ENCODE results near the gene CT47A1. TPM values are rescaled to one million over a fixed set of nuclear protein-coding genes. Genes with fewer than 3 reads are reported as not detected.

The CT47A1 gene
- total RNA-seq, 1 donor from 2014 or later, result not detected

Other genes with a start within 250 kb of the CT47A1 start
- not detected in 2 replicates for gene CT47B1, start 109.9 kb downstream of the CT47A1 start, total RNA-seq
- gene CT47A11, start 48.6 kb downstream of the CT47A1 start, total RNA-seq, result not detected in 2 replicates
- gene CT47A10, start 43.7 kb downstream of the CT47A1 start, total RNA-seq, result not detected in 2 replicates
- not detected in 2 replicates for gene CT47A9, start 38.9 kb downstream of the CT47A1 start, total RNA-seq
- not detected in 2 replicates for gene CT47A8, start 34.0 kb downstream of the CT47A1 start, total RNA-seq
- gene CT47A7, start 29.2 kb downstream of the CT47A1 start, total RNA-seq, result not detected in 2 replicates
- gene CT47A6, start 24.3 kb downstream of the CT47A1 start, total RNA-seq, result not detected in 2 replicates
- not detected in 2 replicates for gene CT47A5, start 19.4 kb downstream of the CT47A1 start, total RNA-seq
- not detected in 2 replicates for gene CT47A4, start 14.6 kb downstream of the CT47A1 start, total RNA-seq
- gene CT47A3, start 9.7 kb downstream of the CT47A1 start, total RNA-seq, result not detected in 2 replicates
- gene CT47A2, start 4.8 kb downstream of the CT47A1 start, total RNA-seq, result not detected in 2 replicates
- gene GLUD2, start 61.9 kb upstream of the CT47A1 start, total RNA-seq, result 0.55 and 0.92 TPM in 2 replicates